Neural progenitor cell (in vitro differentiated cells): ENCODE measurements around the gene WASL.

ENCODE experiments used
- EZH2 ChIP-seq: fragments of 200-600 bp; sonication (generic); IDR thresholded peaks from 2 replicates; pipeline ENCODE4 v1.6.1; 2017; ENCODE audit warnings: antibody characterized with exemption, mild to moderate bottlenecking, moderate library complexity
- TF ChIP-seq, protein P1 (sequence below): fragments of 200-600 bp; sonication (generic); IDR thresholded peaks from 2 replicates; pipeline ENCODE4 v1.5.1; 2017; ENCODE audit warnings: antibody characterized with exemption, mild to moderate bottlenecking

DNA sequence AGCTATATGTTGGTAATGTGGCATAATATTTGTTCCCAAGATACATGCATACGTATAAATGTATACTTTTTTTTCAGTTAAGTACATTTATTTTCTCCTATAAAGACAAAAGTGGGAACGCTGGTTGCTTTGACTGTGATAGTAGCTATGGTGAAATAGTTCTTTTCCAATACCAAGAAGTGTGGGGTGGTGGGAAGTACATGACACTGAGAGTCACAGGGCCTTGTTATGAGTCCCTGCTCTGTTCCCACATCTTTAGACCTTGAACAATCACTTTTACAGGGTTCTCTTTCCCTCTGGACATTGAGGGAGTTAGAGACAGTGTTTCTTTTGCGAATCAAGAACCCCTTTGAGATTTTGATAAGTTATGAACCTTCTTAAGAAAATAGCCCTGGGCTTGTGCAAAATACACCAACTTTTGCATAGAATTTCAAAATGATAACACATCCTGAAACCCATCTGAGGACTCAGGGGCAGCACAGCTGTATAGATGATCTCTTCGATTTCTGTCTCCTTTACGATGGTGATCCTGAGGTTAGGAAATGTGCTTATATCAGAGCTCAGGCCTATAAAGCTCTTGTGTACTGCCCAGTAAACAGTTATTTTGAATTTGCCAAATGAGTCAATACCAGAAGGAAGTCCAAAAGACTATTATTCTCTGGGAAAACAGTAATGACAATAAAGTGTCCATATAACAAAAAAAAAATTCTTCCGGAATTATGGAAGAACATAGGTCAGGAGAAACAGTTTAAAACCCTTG lies 92.1 kb downstream of the WASL start:
- no peak for TF ChIP-seq EZH2
- TF ChIP-seq, protein P1, sequence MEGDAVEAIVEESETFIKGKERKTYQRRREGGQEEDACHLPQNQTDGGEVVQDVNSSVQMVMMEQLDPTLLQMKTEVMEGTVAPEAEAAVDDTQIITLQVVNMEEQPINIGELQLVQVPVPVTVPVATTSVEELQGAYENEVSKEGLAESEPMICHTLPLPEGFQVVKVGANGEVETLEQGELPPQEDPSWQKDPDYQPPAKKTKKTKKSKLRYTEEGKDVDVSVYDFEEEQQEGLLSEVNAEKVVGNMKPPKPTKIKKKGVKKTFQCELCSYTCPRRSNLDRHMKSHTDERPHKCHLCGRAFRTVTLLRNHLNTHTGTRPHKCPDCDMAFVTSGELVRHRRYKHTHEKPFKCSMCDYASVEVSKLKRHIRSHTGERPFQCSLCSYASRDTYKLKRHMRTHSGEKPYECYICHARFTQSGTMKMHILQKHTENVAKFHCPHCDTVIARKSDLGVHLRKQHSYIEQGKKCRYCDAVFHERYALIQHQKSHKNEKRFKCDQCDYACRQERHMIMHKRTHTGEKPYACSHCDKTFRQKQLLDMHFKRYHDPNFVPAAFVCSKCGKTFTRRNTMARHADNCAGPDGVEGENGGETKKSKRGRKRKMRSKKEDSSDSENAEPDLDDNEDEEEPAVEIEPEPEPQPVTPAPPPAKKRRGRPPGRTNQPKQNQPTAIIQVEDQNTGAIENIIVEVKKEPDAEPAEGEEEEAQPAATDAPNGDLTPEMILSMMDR, result no peak
